Stimulated activated CD4-positive, alpha-beta T cell treated with anti-CD3 and anti-CD28 coated beads, Interleukin-4, amount 100 ng/mL, for 24 hours (primary cell): Measurements from ENCODE around the gene SLC16A8.
A peak's percentile ranks its signal among the peaks of the same experiment; 100 is the strongest.
"Not testable (repeated sequence)": the region's sequence is repeated elsewhere in the genome, so short reads cannot be mapped to it uniquely, and the experiment has no call there.

ENCODE experiments used
- DNase-seq: peaks from one replicate; pipeline ENCODE4 v3.0.0-alpha.2; 2020

Gene SLC16A8

DNA sequence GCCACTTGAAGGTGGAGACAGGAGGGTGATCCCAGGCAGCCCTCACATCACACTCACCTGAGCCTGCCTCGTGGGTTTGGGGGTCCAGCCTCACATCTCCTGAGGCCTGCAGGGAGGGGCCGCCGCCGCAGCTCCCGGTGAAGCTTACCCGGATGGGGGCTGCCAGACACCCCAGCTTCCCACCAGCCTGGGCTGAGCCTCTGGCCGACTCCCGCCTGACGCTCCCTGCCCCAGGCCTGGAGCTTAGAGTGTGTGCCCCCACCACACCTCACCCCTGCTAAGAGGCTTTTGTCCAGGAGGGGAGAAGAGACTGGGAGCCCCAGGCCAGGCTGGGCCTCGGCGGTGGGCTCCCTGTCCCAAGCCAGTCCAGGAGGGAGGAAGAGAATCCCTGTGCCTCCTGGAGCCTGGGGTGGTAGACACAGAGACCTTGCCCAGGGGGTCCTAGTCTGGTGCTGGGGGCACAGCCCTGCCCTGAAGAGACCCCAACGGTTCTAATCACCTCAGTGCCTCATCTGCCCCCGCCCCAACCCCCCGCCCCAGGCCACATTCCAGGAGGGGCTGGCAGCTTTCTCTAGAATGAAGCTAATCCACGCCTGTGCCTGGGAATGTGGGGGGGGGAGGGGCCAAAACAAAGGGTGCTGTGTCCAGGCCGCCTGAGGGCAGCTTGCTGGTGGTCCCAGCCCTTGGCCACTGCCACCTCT, at the start of gene SLC16A8:
Gene SLC16A8 (minus strand): TSS at position 254 of the 701 bp plus-strand sequence. CDS start 1,311 bp downstream, outside the sequence.
- DNase-seq: no peak

GRCh38 chr22:38133331-38133730, 49.3 kb upstream of the SLC16A8 start:
- no peak for DNase-seq

DNA sequence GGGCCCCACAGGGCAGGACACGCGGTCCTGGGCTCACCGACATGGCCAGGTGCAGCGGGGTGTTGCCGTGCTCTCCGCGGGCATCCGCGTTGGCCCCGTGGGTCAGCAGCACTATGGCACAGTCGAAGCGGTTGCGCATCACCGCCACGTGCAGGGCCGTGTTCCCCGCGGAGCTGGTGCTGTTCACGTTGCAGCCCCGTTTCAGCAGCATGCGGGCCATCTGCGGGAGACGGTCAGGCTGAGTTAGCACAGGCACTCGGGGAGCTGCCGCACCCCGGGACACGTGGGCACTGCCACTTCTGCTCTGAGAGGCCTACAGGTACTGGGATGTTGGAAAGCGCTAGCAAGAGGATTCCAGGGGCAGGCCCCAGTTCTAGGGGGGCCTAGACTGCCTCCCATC, 48.8 kb upstream of the SLC16A8 start:
- no peak for DNase-seq

DNA sequence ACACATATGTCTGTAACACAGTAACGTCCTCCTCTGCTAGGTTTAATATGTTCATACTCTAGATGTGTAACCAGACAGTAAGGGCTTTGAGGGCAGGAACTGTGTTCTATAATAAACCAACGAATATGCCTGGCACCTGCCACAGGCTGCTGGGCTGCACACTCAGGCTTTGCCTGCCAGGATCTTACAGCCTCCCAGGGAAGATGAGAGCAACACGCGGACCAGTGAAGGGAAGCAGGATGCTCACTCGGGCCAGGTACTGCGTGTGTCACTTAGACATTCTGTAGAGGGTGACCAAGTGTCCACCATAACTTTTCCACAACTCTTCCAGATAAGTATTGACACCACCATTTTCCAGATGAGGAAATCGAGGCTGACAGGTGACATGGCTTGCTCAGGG, 48.2 kb upstream of the SLC16A8 start:
- DNase-seq: no peak

- no peak for DNase-seq
These were observed 47.4 kb upstream of the SLC16A8 start for GRCh38 chr22:38131399-38131798.

DNA sequence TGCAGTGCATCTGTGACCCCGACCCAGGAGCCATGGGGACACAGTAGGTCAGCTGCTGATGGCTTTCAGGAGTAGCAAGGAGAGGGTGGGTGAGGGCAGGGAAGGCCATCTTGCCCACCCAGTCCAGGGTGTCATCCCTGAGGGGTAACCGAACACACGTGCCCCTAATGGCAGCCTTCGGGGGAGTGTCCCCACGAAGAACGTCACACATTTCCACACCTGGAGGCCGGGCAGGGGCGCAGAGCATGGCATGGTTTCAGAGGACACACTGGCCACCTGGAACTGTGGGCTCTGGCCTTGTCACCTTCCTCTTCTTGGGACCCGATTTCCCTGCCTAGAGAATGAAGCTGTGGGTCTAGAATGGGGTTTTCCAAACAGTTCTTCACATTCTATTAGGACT, 45.9 kb upstream of the SLC16A8 start:
- DNase-seq: no peak

GRCh38 chr22:38129021-38129420, 45.0 kb upstream of the SLC16A8 start:
- no peak for DNase-seq

DNA sequence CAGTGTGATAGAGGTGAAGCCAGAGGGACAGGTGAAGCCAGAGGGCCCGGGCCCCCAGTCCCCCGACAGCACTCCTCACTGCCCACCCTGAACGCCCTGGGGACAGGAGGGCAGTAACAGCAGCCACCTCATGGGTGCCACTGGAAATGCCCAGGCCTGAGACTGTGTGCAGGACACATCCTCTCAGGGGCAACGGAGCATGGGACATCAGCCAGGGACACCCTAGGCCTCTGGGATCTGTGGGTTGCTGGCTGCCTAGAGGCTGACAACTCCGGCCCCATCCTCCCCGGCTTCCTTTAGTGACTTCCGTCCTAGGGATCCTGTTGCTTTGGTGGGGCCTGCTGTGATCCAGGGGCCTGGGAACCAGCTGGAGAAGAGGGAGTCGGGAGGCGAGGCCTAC, 43.9 kb upstream of the SLC16A8 start:
- DNase-seq: no peak

GRCh38 chr22:38126928-38127668, 43.1 kb upstream of the SLC16A8 start:
- DNase-seq: no peak

DNA sequence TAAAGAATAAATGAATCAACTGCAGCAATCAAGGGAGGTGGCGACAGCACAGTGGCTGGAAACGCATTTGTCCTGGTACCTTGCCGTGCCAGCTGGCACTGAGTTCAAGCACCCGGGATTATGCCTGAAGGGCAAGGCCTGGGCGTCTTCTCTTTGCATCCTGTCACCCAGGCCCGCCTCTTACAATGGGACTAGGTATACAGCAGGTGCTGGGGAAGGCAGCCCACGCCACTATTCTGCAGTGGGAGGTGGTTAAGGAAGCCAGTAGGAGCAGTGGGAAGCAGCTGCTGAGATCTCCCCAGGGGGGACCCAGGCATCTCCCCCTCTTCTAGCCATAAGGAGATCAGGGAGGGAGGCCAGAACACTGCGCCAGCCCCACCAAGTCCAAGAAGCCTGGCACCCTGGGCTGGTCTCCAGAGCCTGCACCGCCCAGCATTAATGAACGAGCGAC, 41.8 kb upstream of the SLC16A8 start:
- no peak for DNase-seq

- DNase-seq: no peak
These were observed 41.1 kb upstream of the SLC16A8 start for GRCh38 chr22:38125038-38125610.

DNA sequence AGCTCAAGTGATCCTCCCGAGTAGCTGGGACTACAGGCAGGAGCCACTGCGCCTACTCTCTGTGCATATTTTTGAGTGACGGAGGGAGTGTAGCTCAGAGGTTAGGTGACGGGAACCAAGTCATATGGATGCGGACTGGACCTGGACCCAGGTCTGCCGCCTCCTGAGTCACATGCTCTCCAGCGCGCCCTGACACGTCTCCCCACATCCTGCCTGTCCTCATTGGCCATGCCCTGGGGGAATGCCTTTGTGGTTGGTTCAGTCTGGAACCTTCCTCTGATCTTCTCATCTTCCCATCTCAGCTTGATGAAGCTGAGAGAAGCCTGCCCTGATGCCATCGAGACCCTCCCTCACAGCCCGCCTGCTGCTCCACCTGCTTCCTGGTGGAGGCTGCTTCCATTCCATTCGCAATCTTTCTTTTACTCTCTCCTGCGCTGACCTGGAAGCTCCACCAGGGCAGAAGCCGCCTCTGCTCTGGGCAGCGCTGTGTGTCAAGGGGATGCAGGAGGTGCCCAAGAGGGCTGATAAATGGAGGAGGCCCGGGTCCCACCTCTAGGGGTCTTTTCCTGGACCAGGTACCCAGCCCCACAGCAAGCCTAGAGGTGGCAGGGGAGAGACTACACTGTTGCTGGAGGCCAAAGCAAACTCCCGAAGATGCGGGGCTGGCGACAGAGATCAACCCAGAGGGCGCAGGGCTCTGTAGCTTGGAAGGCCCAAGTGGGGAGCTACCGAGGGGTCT, 40.4 kb upstream of the SLC16A8 start:
- DNase-seq: no peak

DNA sequence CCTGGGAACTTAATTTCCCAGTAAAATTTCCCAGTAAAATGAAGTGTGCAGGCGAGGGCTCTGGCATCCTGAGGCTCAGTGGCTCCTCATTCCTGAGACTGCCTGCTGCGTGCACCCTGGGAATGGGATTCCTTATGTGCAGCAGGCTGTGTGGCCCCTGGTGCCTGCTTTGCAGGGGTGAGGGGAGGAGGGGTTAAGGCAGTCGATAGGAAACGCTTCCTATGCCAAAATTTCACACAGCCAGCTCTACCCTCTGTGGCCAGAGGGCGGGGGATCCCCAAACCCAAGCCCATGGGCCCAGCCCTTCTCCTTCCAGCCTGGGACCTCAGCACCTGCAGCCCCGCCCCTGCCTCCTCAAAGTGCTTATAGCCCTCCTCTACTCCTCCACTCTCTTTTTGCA, 38.6 kb upstream of the SLC16A8 start:
- DNase-seq: no peak

- DNase-seq: no peak
These were observed 36.6 kb upstream of the SLC16A8 start for GRCh38 chr22:38120359-38121110.

DNA sequence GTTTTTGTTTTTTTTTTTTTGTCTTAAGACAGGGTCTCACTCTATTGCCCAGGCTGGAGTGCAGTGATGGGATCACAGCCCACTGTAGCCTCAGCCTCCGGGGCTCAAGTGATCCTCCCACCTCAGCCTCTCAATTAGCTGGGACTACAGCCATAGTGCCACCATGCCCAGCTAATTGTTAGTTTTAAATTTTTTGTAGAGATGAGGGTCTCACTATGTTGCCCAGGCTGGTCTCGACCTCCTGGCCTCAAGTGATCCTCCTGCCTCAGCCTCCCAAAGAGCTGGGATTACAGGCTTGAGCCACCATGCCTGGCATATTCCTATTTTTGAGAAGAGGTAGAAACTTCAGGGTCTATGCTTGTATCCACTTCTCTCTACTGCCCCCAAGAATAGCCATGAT, 34.8 kb upstream of the SLC16A8 start:
- DNase-seq: not testable (repeated sequence)

- no peak for DNase-seq
These were observed 34.2 kb upstream of the SLC16A8 start for GRCh38 chr22:38118182-38118581.

- DNase-seq: not testable (repeated sequence)
These were observed 33.6 kb upstream of the SLC16A8 start for GRCh38 chr22:38117556-38117955.

- no peak for DNase-seq
These were observed 31.6 kb upstream of the SLC16A8 start for GRCh38 chr22:38115423-38116205.

DNA sequence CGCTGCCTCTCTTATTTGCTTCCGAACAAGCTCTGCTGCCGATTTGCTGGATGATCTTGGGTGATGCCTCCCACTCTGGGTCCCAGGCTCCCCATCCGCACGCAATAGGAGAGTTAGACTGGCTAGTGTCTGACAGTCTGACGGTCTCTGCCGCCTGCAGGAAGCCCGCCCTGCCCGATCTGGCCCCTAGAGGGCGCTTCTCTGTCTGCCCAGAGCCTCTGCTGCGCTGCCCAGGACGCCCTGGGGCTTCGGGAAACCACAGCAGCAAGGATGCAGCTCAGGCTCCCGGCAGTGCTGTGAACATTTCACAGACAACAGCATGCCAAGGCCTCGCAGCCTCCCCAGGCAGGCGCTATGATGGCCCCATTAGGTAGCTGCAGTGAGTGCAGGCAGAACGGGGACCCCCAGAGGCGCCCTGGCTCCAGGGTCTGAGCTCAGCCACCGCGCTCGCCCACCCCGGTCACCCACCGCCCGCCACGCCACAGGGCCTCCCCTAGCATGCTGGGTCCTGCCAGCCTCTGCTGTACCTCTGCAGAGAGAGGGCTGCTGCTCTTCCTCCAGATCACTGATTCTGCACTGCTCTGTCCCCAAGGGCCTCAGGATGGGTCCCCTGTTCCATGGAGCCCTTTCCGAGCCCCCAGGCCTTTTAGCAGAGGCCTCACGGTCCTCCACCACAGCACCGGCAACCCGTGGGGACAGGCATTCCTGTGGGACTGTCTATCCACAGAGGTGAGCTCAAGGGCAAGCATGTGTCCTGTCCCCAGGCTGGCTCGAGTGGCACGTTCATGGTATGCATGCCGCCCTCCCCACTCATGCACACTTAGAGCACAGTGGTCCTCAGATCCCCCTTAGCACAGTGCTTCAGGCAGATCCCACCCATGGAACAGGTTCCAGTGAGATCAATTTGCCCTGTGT, 30.8 kb upstream of the SLC16A8 start:
- DNase-seq: peak; percentile 78

DNA sequence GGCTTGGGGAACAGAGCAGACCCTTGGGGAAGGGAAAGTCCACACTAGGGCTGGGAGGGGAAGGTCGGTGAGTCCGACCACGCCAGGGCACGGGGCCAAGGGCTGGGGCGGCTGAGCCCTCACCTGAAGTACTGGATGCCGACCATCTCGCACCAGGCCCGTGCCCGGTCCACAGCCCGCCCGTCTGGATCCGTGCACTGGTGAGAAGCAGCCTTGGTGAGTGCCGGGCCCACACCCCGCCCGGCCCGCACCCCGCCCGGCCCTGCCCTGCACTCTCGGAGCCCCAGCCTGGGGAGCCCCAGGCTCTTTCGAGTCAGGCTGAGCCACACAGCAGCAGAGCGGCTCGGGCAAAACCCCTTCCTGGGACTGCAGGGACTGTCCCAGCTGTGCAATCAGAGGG, 28.4 kb upstream of the SLC16A8 start:
- no peak for DNase-seq

DNA sequence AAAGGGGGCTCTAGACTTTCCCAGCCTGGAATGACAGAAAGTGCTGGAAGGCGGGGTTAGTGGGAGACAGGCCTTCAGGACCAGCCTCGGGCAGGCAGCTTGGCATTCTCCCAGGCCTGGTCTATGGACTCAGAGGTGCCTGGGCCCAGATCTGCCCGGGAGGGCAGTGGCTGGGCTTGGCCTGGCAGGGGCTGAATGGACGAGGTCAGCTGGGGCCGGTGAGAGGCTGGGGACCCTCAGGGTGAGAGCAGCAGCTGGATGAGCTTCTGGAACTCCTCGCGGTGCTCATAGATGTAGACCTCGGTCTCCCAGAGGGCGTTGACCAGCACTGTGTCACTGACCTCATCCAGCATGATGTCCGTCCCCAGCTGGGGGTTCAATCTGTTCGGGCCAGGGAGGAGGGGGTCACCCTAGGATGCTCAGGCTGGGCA, 28.0 kb upstream of the SLC16A8 start:
- DNase-seq: no peak
